Activated CD4-positive, alpha-beta T cell treated with anti-CD3 and anti-CD28 coated beads, Interleukin-2, Interleukin-6, amounts not matched to agents 100 ng/mL and 50 ng/mL, durations not matched to agents 16 hours and 8 hours (primary cell): ENCODE measurements around the gene OR4N2.
"Not testable (repeated sequence)": the region's sequence is repeated elsewhere in the genome, so short reads cannot be mapped to it uniquely, and the experiment has no call there.

ENCODE experiments used
- DNase-seq: peaks from one replicate; pipeline ENCODE4 v3.0.0-alpha.2; 2020

Gene OR4N2

GRCh38 chr14:19838433-19838832 lies 34.9 kb downstream of the OR4N2 start:
- DNase-seq, result no peak

DNA sequence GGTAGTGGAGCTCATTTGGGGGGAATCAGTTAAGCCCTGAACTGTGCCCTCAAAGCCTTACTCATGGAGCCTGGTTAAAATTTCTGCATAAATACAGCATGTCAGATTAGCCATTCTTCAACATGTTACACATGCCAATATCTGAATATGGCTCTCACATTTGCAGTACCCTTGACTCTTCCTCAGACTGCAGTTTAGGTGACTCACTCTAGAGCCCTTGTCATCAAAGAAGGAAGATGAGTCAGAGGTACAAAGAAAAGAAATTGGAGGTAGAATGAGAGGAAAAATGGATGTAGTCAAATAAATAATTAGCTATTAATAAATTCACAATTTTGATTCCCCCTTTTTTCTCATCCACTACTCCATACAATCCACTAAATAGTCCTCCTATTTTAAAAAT lies 47.8 kb downstream of the OR4N2 start:
- no peak for DNase-seq

DNA sequence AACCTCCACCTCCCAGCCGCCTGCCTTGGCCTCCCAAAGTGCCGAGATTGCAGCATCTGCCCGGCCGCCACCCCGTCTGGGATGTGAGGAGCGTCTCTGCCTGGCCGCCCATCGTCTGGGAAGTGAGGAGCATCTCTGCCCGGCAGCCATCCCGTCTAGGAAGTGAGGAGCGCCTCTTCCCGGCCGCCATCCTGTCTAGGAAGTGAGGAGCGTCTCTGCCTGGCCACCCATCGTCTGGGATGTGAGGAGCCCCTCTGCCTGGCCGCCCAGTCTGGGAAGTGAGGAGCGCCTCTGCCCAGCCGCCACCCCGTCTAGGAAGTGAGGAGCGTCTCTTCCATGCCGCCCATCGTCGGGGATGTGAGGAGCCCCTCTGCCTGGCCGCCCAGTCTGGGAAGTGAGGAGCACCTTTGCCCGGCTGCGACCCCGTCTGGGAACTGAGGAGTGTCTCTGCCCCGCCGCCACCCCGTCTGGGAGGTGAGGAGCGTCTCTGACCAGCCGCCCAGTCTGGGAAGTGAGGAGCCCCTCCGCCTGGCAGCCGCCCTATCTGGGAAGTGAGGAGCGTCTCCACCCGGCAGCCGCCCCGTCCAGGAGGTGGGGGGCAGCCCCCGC lies 62.6 kb downstream of the OR4N2 start:
- DNase-seq, result not testable (repeated sequence)

DNA sequence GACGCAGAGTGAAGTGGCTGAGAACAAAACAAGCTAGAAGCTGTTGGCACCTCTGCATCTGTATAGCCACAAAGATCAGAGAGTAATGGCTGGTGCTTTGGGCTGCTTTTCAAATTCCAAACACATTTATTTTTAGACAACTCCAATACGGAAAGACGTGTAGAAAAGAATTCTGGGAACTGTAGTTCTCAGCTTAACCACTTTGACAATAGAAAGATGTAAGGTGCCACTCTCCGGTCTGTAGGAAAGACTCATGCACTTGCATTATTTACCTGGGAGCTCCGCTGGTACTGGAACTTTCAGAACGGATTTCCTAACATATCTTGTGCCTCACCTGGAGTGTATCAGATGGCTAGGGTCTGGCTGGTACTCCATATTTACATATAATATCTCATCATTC lies 69.6 kb downstream of the OR4N2 start:
- DNase-seq, result no peak

GRCh38 chr14:19874842-19875241 lies 71.3 kb downstream of the OR4N2 start, which contains the start of gene OR4K2:
TSS of gene OR4K2 (plus strand) at chr14:19875142. CDS start at chr14:19876268, 1,126 bp downstream.
- no peak for DNase-seq

DNA sequence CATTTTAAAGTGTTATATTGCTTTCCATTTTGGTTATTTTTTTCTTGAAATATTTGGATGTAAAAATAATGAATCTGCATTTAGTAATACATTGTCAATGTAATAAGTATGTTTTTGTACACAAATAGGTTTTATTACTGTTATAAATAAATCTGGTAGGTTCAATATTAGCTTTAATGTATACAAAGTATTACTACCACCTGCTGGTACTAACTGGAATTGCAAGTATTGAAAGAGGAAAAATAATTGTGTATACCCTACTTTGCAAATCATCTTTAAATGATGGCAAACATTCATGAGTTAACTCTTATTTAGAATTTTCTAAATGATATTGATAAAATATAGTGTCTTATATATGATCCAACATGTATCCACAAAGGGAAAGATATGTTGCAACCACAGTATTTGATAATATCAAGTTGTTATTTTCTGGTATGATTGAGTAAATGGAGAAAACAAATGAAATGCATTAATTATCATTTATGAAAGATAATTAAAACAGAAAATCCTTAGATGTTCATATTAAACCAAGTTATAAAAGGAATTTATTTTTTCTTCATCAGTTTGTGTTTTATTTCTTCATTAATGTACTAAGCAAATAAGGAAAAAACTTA lies 74.6 kb downstream of the OR4N2 start:
- peak; percentile 32 for DNase-seq
